Gastrocnemius medialis (tissue), 4 donors: Measurements from ENCODE around the gene CDH4.

Experiments
- POLR2A ChIP-seq, 2 donors: fragments of 450-650 bp; IDR thresholded peaks; one replicate each; pipeline ENCODE4 v1.6.1; 2017; ENCODE audit warnings: antibody characterized with exemption in 2 of 2, mild to moderate bottlenecking in 2 of 2, moderate library complexity in 2 of 2
- TF ChIP-seq, protein P1 (sequence below), 5 experiments: fragments of 450-650 bp in 3 of 5; fragments of 200-600 bp in 2 of 5; sonication (generic) in 2 of 5; IDR thresholded peaks in 4 of 5; conservative IDR thresholded peaks in 1 of 5; 1 replicate in 4 of 5; 2 replicates in 1 of 5; pipeline ENCODE4 v1.5.1; 2016 to 2019; ENCODE audit warnings: antibody characterized with exemption in 5 of 5, mild to moderate bottlenecking in 3 of 5, moderate library complexity in 3 of 5

GRCh38 chr20:61753987-61754956, 502.2 kb downstream of the CDH4 start:
- no peak for TF ChIP-seq POLR2A (IDR thresholded peaks at IDR 0.05)
- TF ChIP-seq, protein P1, sequence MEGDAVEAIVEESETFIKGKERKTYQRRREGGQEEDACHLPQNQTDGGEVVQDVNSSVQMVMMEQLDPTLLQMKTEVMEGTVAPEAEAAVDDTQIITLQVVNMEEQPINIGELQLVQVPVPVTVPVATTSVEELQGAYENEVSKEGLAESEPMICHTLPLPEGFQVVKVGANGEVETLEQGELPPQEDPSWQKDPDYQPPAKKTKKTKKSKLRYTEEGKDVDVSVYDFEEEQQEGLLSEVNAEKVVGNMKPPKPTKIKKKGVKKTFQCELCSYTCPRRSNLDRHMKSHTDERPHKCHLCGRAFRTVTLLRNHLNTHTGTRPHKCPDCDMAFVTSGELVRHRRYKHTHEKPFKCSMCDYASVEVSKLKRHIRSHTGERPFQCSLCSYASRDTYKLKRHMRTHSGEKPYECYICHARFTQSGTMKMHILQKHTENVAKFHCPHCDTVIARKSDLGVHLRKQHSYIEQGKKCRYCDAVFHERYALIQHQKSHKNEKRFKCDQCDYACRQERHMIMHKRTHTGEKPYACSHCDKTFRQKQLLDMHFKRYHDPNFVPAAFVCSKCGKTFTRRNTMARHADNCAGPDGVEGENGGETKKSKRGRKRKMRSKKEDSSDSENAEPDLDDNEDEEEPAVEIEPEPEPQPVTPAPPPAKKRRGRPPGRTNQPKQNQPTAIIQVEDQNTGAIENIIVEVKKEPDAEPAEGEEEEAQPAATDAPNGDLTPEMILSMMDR (IDR thresholded peaks at IDR 0.05 in 4 of 5, conservative IDR thresholded peaks at IDR 0.05 in 1 of 5) = no peak
